ENCODE data around the gene CDC20B. TPM values are rescaled to one million over a fixed set of nuclear protein-coding genes. Genes with fewer than 3 reads are reported as not detected.

Gene CDC20B
- total and polyA plus RNA-seq, 2 experiments from 2014 or later = 0.39 to 0.45 TPM

DNA sequence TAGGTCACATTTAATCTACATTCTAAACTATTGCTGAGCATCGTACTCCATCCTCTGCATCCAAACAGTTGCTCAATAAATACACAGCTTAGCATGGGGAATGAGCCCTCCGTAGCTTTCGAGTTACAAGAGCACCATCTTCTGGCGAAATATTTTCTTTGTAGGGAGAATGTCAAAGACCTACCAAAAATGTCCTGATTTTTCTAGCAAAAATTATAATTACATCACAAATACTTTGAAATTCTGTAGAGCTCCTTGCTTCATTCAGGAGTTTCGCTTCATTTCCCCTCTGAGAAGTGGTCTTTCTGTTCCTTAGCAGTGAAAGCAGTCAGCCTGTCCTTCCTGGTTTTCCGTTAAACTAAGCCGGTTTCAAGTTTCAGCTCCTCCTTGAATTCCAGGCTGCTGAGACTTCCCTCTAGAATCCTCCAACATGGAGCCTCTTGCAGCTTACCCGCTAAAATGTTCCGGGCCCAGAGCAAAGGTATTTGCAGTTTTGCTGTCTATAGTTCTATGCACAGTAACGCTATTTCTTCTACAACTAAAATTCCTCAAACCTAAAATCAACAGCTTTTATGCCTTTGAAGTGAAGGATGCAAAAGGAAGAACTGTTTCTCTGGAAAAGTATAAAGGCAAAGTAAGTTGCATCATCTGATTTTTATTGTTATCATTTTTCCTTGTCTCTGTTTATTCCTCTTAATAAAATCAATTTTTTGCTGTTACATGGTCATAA is 13.0 kb downstream of the CDC20B start, which contains the start of gene GPX8:
Gene GPX8 (plus strand): TSS at position 409 of the 730 bp plus-strand sequence. CDS start 22 bp downstream, at position 431.
- H3K27ac ChIP-seq = peak within 1 kb of the TSS; percentile 85
- no peaks in the 10 kb centered on the region for H3K9me3 ChIP-seq (ENCODE audit: low read depth)
- peaks cover 8% of the 10 kb centered on the region for H3K36me3 ChIP-seq
- H3K4me3 ChIP-seq = peak within 1 kb of the TSS; percentile 69
- peak; percentile 85 to 92 for DNase-seq (ENCODE audit: low read depth in 1 of 2, low spot score in 1 of 2)
- H3K27me3 ChIP-seq = no peaks in the 10 kb centered on the region
- H3K4me1 ChIP-seq (ENCODE audit: low read depth) = no peaks in the 10 kb centered on the region
- TF ChIP-seq, protein P1, sequence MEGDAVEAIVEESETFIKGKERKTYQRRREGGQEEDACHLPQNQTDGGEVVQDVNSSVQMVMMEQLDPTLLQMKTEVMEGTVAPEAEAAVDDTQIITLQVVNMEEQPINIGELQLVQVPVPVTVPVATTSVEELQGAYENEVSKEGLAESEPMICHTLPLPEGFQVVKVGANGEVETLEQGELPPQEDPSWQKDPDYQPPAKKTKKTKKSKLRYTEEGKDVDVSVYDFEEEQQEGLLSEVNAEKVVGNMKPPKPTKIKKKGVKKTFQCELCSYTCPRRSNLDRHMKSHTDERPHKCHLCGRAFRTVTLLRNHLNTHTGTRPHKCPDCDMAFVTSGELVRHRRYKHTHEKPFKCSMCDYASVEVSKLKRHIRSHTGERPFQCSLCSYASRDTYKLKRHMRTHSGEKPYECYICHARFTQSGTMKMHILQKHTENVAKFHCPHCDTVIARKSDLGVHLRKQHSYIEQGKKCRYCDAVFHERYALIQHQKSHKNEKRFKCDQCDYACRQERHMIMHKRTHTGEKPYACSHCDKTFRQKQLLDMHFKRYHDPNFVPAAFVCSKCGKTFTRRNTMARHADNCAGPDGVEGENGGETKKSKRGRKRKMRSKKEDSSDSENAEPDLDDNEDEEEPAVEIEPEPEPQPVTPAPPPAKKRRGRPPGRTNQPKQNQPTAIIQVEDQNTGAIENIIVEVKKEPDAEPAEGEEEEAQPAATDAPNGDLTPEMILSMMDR (IDR thresholded peaks at IDR 0.05; ENCODE audit: low read depth, low read length) = peak; percentile 59

- H3K9me3 ChIP-seq (ENCODE audit: low read depth) = no peaks in the 10 kb centered on the region
- H3K27me3 ChIP-seq = no peaks in the 10 kb centered on the region
- no peak overlapping the region for H3K4me3 ChIP-seq
- H3K4me1 ChIP-seq (ENCODE audit: low read depth) = no peaks in the 10 kb centered on the region
- DNase-seq (ENCODE audit: low read depth in 1 of 2, low spot score in 1 of 2) = peak in 1 of 2 donors; percentile 73
- H3K27ac ChIP-seq = no peak overlapping the region
- TF ChIP-seq, protein P1 (IDR thresholded peaks at IDR 0.05; ENCODE audit: low read depth, low read length) = no peak
- H3K36me3 ChIP-seq = no peaks in the 10 kb centered on the region
Observed at GRCh38 chr5:55154873-55155272, 18.1 kb downstream of the CDC20B start.

GRCh38 chr5:55151923-55152842 is 20.8 kb downstream of the CDC20B start:
- DNase-seq (ENCODE audit: low read depth in 1 of 2, low spot score in 1 of 2) = peak in 1 of 2 donors; percentile 44
- Histone ChIP-seq H3K27me3 (no peaks in the 10 kb centered on the region), H3K4me1 (ENCODE audit: low read depth) (no peaks in the 10 kb centered on the region), H3K4me3 (no peak overlapping the region), H3K27ac (no peak overlapping the region), H3K9me3 (ENCODE audit: low read depth) (no peaks in the 10 kb centered on the region), H3K36me3 (no peaks in the 10 kb centered on the region)
- TF ChIP-seq, protein P1 (IDR thresholded peaks at IDR 0.05; ENCODE audit: low read depth, low read length) = no peak

DNA sequence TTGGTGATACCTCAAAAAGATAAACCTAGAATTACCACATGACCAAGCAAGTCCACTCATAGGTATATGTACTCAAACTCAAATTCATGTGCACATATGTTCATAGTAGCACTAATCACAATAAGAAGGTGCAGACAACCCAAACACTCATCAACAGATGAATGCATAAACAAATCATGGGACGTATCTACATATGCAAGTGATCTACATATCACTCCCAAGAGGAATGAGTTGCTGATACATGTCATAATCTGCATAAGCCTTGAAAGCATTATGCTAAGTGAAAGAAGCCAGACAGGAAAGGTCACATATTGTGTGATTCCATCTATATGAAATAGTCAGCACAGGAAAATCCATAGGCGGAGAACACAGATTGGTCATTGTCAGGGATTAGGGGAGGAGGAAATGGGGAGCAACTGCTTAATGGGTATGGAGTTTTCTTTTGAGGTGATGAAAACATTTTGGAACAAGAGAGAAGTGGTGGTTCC is 23.6 kb downstream of the CDC20B start:
- DNase-seq (ENCODE audit: low read depth in 1 of 2, low spot score in 1 of 2) = no peak
- Histone ChIP-seq H3K4me3 (no peak overlapping the region), H3K4me1 (ENCODE audit: low read depth) (no peaks in the 10 kb centered on the region), H3K27ac (no peak overlapping the region), H3K9me3 (ENCODE audit: low read depth) (no peaks in the 10 kb centered on the region), H3K36me3 (no peaks in the 10 kb centered on the region), H3K27me3 (no peaks in the 10 kb centered on the region)
- TF ChIP-seq, protein P1 (IDR thresholded peaks at IDR 0.05; ENCODE audit: low read depth, low read length) = no peak

GRCh38 chr5:55146543-55147151 is 26.3 kb downstream of the CDC20B start:
- TF ChIP-seq, protein P1 (IDR thresholded peaks at IDR 0.05; ENCODE audit: low read depth, low read length) = peak; percentile 98
- H3K36me3 ChIP-seq = no peaks in the 10 kb centered on the region
- H3K4me3 ChIP-seq = no peak overlapping the region

More at GRCh38 chr5:55146543-55147151, 26.3 kb downstream of the CDC20B start:
- no peaks in the 10 kb centered on the region for H3K9me3 ChIP-seq (ENCODE audit: low read depth)
- H3K27ac ChIP-seq = no peak overlapping the region
- no peaks in the 10 kb centered on the region for H3K4me1 ChIP-seq (ENCODE audit: low read depth)
- peak; percentile 89 to 90 for DNase-seq (ENCODE audit: low read depth in 1 of 2, low spot score in 1 of 2)
- H3K27me3 ChIP-seq = no peaks in the 10 kb centered on the region

All from cardiac muscle cell (in vitro differentiated cells and primary cell).